GM18868 (cell line): Measurements from ENCODE around the gene ACTA2.
A peak's percentile ranks its signal among the peaks of the same experiment; 100 is the strongest.

ENCODE experiments used
- ATAC-seq: cut with Tn5 transposase; IDR thresholded peaks from one replicate; pipeline ENCODE4 v1.9.1; 2021; ENCODE audit warnings: mild to moderate bottlenecking, moderate library complexity; ENCODE audit not compliant: unreplicated experiment

ACTA2 gene

GRCh38 chr10:88896994-88897853 lies 55.3 kb downstream of the ACTA2 start:
- no peak for ATAC-seq

- ATAC-seq: no peak
Measured at GRCh38 chr10:88896372-88896993, 56.1 kb downstream of the ACTA2 start.

- no peak for ATAC-seq
Measured at GRCh38 chr10:88895250-88895649, 57.3 kb downstream of the ACTA2 start.

- no peak for ATAC-seq
Measured at GRCh38 chr10:88893611-88894010, 59.0 kb downstream of the ACTA2 start.

- ATAC-seq: no peak
Measured at GRCh38 chr10:88892222-88892967, 60.2 kb downstream of the ACTA2 start.

- ATAC-seq: no peak
Measured at GRCh38 chr10:88890681-88891381, 61.7 kb downstream of the ACTA2 start.

- peak; percentile 65 for ATAC-seq
Measured at GRCh38 chr10:88889559-88890337, 62.8 kb downstream of the ACTA2 start.

- ATAC-seq: no peak
Measured at GRCh38 chr10:88888810-88889445, 63.6 kb downstream of the ACTA2 start.

GRCh38 chr10:88886557-88886956 lies 66.0 kb downstream of the ACTA2 start:
- ATAC-seq: peak; percentile 55
